ENCODE results near the gene KIF1A.
"Not testable (repeated sequence)": the region's sequence is repeated elsewhere in the genome, so short reads cannot be mapped to it uniquely, and the experiment has no call there.

Gene KIF1A

DNA sequence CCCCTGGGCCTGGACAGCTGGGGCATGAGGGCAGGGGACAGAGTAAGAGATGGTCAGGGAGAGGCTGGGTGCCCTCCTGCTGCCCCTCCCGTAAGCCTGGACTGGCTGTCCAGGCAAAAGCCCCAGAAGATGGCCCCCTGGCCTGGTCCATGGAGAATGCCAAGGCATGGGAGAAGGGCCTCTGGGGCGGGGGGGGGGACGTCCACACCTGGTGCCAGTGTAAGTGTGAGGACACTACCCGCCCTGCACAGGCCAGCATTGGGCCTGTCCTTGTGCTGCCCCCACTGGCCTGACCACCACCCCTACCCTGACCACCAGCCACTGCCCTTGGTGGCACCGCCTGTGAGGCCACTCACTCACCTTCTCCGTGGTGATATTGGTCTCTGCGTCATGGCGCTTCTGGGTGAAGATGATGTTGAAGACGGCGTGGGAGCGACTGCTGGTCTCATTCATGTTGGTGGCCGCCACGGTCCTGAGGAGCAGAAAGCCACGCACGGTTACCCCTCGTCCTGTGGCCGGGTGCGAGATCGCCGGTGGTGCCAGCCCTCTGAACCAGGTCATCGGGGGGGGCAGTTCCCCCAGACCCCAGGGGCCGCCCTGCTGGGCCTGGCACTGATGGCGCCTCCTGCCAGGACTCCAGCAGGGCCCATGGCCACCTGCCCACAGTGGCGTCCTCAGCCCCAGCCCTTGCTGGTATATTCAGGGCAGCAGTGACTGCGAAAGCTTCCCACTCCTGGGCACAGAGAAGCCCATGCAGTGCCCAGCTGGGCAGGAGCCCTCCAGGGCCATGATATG, 35.2 kb downstream of the KIF1A start:
- DNase-seq: no peak

DNA sequence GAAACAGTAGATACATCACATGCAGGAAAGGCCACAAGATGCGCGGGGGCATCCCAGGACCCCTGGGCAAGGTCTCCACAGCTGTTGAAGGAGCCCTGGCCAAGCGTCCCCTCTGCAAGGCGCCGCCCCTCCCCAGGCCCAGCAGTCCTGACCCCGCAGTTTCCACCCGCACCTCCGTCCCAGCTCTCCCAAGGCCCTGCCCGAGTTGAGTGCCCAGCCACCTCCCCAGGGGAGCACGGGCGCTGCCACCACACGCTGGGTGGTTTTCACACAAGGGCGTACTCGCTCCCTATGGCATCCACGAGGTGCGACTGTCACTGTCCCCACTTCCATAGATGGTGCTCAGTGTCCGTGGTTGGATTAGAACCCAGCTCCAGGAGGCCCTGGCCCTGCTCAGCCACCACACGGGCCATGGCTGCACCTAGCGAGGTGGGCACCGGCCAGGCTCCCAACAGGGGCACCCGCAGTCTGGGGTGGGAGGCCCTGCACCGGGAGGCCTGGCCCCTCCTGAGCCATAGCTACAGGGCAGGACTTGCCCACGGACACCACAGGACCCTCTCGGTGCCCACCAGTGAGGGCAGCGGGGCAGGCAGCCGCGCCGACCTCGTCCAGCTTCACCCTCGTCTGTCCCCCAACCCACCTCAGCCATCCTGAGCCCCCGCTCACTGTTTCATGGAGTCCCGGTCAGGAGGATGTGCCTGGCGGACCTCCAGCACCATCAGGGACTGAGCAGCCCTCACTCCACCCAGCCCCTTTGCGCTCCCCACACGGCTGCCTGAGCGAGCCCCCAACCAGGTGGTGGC, 36.0 kb downstream of the KIF1A start:
- no peak for DNase-seq

DNA sequence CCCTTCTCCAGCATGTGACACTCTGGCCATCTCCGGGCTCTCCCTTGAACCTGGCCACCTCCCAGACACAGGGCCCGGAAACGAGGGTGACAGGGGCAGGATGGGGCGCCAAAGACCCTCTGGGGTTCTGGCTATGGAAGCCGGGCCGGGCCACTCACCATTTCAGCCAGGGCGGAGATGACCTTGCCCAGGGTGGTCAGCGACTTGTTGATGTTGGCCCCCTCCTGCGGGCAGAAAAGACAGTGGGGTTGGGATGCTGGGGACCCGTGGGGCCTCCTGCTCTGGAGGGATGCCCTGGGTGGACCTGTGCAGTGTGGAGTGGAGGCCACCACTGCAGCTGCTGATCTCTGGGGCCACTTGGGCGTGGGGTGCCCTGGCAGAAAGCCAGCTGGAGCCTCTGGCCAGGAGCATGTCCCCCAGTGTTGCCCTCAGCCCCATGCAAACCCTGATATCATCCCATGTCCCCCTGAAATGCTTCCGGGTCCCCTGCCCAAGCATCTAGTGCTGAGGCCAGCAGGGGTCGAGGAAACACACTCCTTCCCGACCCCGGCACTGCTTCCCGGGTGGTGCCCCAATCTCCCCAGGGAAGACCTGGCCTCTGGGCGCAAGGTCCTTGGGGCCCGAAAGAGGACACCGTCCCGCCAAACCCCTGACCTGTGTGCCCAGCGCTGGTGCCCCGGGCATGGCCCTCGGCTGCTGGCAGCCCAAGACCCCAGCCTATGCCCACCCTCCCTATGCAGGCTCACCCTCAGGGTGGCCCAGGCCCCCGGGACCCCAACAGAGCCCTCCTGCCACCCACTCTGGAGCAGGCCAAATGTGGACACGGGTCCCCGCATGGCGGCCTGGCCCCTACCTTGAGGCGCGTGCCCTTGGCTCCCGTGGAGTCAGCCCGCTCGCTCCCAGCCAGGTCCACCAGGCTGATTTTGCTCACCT, 36.9 kb downstream of the KIF1A start:
- DNase-seq: no peak

DNA sequence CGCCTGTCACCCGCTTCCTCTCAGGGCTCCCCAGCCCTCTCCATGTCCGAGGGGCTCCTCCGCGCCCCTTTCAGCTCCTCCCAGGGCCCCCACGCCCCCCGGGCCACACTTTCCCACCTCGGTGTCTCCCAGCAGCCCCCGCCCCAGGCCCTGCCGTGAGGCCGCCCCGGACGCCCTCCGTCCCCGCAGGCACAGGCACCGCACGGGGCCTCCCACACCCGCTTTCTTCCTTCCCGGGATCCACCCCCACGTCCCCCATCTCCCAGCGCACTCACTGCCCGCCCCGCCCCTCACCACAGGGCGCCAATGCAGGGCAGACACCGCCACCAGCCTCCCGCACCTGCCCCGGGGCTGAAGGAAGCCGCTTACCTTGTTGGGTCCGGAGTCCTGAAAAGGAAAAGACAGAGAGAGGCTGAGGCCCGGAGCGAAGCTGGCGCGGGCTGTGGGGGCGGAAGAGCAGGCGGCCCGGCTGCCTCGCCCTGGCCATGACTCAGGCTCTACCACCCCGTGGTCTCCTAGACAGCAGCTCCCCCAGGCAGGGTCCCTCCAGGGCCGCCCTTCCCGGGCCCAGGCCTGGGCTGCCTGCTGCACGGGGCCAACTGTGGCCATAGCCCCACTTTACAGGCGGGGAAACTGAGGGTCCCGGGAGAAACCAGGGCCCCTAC, 37.7 kb downstream of the KIF1A start:
- no peak for DNase-seq

DNA sequence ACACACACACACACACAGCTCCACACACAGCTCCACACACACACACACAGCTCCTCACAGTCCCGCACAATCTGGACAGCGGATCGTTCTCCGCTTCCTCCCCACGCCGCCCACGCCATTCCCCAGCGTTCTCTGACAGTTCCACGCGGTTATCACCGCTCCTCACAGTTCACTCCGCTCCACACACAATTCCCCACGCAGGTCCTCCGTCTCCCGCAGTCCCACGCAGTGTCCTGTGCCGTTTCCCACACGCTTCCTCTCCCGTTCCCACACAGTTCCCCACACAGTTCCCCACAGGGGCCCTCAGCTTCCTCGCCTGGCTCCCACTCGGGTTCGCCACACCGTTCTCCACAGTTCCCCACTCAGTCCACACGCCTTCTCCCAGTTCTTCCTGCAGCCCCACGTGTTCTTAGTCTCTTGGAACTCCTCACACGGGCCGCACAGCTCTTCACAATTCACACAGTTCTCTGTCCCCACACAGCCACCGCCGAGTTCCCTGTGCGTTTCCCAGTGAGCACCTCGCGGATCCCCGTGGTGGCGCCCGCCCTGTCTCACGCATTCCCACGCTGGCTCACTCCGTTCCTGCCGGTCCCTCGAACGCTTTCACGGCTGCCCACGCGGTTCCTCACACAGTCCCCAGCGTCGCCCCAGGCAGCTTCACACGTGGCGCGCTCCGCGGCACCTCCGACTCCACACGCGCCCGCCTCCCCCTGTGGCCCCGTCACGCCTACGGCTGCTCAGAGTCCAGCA, 38.4 kb downstream of the KIF1A start:
- DNase-seq: no peak

DNA sequence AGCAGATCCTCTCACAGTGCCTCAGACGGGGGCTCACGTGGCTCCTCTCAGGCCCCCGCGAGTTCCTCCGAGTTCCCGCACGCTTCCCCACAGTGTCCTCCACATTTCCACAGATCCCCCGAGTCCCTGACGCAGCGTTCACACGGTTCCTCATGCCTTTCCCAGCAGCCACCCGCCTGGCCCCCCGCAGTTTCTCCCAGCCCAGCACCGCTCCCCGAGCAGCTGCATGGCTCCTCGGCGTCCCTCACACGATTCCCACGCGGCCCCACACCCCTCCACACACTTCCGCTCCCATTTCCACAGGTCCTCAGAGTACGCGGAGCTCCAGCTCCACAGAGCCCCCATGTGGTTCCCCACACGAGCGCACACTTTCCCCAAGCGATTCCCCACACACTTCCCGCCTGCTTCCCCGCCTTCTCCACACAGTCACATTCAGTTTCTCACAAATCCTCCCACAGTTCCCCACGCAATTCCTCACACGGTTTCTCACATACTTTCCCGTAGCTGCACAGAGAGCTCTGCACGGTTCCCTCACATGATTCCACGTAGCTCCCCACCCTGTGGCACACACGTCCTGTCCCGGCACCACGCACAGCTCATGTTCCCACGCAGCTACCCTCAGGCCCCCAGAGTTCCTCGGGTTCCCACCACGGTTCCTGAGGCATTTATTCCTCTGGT, 39.9 kb downstream of the KIF1A start:
- DNase-seq: no peak

DNA sequence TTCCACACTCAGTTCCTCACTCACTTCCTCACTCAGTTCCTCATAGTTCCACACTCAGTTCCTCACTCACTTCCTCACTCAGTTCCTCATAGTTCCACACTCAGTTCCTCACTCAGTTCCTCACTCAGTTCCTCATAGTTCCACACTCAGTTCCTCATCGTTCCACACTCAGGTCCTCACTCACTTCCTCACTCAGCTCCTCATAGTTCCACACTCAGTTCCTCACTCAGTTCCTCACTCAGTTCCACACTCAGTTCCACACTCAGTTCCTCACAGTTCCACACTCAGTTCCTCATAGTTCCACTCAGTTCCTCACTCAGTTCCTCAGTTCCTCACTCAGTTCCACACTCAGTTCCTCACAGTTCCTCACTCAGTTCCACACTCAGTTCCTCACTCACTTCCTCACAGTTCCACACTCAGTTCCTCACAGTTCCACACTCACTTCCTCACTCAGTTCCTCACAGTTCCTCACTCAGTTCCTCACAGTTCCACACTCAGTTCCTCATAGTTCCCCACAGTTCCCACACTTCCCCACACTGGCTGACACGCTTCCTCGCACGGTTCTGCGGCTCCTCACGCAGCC, 40.7 kb downstream of the KIF1A start:
- DNase-seq: not testable (repeated sequence)

DNA sequence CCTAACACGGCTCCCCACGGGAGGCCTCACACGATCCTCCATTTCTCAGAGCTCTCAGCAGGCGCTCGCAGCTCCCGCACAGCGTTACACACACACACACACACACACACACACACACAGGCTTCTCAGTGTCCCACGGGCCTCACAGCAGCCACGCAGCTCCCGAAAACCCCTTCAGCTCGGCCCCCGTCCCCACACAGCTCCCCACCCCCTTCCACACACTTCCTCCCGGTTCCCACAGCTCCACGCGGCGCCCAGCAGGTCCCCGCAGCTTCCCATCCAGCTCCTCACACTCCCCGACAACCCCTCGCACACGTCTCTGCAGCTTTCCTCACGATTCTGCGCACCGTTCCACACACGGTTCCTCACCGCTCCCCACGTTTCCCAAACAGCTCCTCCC, 41.6 kb downstream of the KIF1A start:
- DNase-seq: no peak

DNA sequence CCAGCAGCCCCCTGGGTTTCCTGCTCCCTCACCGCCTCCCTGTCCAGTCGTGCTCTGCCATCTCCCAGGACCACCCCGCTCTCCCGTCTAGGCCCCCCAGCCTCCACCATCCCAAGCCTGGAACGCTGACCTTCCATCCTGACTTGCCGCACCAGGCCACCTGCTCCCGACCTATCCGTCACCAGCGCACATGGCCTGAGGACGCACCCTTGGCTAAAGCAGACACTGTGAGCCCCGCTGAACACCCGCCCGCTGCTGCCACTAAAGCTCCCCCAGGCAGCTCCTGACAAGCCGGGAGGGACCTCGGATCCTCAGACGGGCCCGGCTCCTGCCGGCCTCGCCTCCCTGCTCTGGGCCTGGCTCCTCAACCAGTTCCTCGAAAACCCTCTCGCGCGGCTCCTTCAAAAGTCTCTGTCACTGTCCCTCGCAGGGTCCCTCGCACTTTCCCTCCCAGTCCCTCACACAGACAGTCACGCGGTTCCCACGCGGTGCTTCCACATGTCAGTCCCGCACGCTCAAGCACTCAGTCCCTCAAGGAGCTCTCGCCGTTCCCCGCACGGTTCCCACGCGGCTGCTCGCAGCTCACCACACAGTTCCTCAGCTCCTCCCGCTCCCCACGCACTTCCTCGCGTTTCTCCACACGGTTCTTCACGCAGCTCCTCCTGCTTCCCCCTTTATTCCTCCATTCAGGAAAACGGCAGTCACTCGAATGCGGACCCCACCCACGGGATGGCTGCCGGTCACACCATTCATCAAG, 42.4 kb downstream of the KIF1A start:
- no peak for DNase-seq

DNA sequence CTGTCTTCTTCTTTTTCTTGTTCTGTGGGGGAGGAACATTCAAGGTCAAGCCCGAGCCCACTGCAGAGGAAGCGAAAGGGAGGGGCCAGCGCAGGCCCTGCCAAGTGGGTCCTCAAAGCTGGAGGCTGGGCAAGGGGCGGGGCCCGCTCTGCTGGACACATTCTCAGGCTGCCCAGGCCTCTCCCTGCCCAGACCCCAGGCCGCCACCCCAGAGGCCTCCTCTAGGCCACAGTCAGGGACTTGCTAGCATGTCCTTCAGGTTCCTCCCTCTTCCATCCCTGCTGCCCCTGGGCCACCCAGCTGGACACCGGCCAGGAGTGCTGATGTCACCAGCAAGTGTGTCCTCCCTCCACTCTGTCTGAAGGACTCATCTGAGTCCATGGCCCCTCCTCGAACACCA, 44.1 kb downstream of the KIF1A start:
- no peak for DNase-seq

DNA sequence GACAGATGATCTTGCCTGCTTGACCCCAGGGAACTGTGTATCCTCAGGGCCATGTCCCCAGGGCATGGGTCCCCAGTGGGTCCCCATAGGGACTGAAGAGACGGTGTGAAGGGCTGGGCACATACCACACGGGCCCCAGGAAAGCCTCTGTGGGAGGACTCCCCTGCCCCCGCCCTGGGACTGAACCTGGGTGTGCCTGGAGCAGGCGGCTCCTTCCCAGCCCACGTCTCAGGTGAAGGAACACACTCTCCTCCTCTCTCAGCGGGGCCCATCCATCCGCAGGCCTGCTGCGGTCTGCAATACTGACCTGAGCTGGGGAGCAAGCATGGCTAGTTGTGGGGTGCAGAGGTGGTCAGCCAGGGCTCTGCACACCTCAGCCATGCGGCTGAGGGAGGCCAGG, 45.2 kb downstream of the KIF1A start:
- no peak for DNase-seq

DNA sequence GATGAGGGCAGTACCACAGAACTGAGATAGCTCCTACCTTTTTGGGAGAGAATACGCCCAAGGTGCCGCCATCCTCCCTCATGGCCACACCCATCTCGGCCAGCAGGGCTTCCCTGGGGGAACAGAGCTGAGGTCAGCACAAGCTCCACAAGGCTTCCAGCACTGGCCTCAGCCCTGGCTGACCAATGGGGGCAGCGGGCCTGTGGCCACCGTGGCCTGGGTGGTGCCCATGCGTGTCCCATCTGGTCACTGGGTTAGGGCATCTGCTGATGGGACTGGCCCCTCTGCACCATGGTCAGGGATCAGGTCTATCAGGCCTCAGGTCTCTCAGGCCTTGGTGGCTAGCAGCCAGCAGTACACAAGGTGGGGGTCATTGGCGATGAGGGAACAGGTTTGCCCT, 50.9 kb downstream of the KIF1A start:
- no peak for DNase-seq

DNA sequence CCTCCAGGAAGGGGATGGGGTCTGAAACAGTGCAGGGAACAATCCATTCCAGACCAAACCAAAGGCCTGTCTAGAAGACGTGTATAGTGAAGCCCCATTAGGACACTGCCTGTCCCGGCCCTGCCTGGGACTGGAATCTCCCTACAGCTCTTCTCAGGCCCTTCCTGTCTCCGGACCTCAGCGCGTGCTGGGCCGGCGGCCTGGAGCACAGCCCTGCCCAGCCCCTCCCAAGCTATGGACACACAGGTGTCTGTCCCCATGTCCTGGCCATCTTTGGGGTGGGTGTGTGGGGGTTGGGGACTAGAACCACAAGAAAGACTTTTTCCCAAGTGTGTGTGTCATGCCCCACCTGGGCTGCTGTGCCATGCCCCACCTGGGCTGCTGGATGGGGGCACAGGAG, 51.8 kb downstream of the KIF1A start:
- no peak for DNase-seq

DNA sequence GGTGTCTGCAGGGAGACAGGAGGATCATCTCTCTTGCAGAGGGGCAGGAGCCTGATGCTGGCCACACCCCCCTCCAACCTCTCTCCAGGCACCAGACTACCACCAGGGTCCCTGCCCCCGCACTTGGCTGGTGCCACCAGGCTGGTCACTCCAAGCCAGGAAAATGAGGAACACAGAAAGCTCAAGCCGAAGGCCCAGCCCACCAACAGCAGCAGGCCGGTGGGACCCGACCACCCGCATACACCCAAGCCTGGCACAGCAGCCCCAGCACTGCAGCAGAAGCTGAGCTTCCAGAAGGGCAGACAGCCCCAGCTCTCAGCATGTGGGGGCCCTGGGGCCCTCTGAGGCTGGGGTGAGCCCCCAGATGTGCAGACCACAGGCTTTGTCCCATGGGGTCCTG, 52.7 kb downstream of the KIF1A start:
- DNase-seq: no peak

DNA sequence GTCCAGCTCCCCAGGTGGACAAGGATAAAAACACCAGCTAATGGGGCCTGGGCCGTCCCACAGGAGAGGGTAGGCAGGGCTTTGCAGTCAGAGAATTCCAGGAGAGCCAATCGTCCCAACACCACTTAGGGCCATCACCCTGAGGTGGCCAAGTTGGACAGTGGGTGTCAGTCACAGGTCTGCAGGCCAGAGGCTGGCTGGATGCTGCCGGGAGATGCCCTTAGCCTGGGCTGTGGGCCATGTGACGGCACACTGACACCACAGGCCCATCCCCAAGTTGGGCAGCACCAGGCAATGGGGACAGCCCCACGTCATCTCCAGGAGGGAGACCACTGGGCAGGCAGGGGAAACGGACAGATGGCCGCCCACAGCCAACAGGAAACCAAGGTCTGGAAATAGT, 53.9 kb downstream of the KIF1A start:
- no peak for DNase-seq

DNA sequence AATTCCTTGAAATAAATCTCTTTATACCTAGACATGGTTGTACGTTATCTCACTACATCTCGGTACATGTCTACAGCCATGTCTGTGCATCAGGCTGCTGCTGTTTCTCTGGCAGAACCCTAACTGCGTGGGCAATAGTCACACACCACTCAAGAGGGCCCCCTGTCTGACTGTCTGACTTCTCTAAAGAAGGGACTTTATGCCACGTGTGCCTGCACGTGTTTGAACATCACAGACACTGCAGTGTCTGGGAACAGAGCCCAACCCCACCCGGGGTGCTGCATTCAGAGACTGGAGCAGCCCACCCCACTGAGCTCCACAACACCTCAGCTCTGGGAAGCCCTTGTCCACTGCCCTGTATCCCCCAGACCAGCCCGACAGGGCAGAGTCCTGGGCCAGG, 55.0 kb downstream of the KIF1A start:
- DNase-seq: no peak

DNA sequence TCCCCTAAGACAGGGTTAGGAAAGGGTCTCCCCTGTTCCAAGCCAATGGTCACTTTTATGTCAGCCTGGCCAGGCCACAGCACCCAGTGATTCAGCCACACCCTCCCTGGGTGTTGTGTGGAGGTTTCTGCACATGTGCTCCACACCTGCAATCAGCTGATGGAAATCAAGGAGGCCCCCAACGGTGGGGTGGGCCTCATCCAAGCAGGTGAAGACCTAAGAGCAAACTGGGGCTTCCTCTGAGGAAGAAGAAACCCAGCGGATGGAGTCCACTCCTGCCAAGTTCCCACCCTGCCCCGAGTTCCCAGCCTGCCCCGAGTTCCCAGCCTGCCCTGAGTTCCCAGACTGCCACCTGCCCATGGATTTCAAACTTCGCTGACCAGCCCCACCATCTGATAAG, 55.4 kb downstream of the KIF1A start:
- no peak for DNase-seq

DNA sequence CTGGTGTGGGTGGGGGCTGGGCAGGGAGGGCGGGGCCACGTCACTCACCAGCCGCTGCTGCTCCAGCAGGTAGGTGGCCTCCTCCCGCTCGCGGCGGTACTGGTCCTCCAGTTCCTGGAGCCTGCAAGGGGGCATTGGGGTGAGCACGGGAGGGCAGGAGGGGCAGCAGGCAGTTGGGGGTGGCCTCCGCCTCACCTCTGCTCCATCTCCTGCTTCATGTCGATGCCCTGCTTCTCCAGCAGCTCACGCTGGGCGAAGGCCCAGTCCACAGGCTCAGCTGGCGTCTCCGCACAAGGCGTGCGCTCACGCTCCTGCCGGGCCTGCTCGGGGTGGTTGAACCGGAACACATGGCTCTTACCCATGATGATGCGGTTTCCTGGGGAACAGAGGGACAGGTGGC, 57.0 kb downstream of the KIF1A start:
- DNase-seq: no peak

DNA sequence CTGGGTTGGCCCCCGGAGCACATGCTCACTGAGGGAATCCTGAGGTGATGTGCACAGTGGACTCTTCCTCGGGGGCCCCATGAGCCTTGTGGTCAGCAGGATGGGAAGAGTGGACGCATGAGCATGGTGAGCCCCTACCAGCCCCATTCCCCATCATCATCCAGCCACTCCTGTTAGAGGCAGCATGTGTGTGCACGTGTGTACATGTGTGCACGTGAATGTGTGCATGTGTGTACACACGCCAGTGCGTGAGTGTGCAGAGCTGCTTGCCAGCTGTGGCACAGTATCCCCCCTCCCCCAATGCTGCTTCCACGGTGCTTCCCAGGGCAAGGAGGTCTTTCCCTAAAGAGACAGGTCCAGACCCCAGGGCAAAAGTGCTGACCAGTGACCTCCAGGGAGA, 57.8 kb downstream of the KIF1A start:
- no peak for DNase-seq

DNA sequence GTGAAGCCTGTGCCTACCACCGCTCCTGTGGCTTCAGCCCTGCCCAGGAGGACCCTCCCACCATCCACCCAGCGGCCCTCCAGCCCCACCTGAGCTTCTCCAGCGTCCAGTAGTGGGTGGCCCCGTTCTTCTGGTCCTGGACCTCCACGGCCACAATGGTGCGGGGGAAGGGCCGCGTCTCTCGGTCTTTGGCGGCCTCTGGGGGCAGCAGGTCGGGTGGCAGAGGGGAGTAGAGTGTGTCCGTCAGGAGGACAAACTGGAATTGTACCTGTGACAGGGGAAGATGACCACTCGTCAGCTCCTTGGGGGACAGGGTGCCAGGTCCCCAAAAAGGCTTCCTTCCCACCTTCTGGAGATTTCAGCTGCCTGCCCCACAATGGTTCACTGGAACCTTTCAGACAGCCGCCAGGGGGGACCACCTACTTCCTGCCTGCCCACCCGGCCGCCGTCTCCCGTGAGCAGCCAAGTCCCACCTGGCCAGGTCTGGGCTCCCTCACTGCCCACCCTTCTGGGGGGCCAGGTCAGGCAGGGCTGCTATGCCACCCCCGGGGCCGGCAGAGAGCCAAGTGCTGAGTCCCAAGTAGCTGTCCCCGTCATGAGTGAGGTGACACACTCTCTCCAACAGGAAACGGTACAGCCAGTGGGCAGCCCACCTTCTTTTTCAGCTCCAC, 59.3 kb downstream of the KIF1A start:
- DNase-seq: no peak

Data from stimulated activated naive CD4-positive, alpha-beta T cell treated with Interleukin-2 at 50 U/mL for 16 hours (primary cell).